Breast epithelium (tissue), 3 donors: ENCODE results near the gene PHF19.

ENCODE experiments used
- POLR2A ChIP-seq: fragments of 450-650 bp; IDR thresholded peaks from one replicate; pipeline ENCODE4 v1.6.1; 2016; ENCODE audit warnings: antibody characterized with exemption, mild to moderate bottlenecking, moderate library complexity
- POLR2AphosphoS5 ChIP-seq, 3 donors: sonication (generic); formaldehyde crosslinking; IDR thresholded peaks; one replicate each; pipeline ENCODE4 v1.6.1; 2017; ENCODE audit warnings: antibody characterized with exemption in 3 of 3
- TF ChIP-seq, protein P1 (sequence below), 3 donors: fragments of 450-650 bp; IDR thresholded peaks; one replicate each; pipeline ENCODE4 v1.5.1; 2016 to 2017; ENCODE audit warnings: antibody characterized with exemption in 3 of 3, mild to moderate bottlenecking in 3 of 3, moderate library complexity in 3 of 3

DNA sequence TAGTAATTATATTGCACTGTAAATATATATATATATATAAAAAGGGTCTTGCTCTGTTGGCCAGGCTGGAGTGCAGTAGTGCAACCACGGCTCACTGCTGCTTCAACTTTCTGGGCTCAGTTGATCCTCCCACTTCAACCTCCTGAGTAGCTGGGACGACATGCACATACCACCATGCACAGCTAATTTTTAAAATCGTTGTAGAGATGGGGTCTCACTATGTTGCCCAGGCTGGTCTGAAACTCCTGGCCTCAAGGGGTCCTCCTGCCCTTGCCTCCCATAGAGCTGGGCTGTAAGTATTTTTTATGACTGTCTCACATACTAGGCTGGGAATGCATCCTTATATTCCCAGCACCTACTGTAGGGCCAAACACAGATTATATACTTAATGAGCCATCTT is 46.1 kb downstream of the PHF19 start:
- TF ChIP-seq, protein P1, sequence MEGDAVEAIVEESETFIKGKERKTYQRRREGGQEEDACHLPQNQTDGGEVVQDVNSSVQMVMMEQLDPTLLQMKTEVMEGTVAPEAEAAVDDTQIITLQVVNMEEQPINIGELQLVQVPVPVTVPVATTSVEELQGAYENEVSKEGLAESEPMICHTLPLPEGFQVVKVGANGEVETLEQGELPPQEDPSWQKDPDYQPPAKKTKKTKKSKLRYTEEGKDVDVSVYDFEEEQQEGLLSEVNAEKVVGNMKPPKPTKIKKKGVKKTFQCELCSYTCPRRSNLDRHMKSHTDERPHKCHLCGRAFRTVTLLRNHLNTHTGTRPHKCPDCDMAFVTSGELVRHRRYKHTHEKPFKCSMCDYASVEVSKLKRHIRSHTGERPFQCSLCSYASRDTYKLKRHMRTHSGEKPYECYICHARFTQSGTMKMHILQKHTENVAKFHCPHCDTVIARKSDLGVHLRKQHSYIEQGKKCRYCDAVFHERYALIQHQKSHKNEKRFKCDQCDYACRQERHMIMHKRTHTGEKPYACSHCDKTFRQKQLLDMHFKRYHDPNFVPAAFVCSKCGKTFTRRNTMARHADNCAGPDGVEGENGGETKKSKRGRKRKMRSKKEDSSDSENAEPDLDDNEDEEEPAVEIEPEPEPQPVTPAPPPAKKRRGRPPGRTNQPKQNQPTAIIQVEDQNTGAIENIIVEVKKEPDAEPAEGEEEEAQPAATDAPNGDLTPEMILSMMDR (IDR thresholded peaks at IDR 0.05): no peak
- TF ChIP-seq POLR2AphosphoS5 (IDR thresholded peaks at IDR 0.05): no peak
- TF ChIP-seq POLR2A: no peak
